Esophagus (tissue), 2 donors: ENCODE data around the gene SLC12A8. TPM values are rescaled to one million over a fixed set of nuclear protein-coding genes. Genes with fewer than 3 reads are reported as not detected.

Experiments used
- H3K27ac ChIP-seq, 2 donors: one replicate each; pipeline ENCODE4 v1.5.1; 2013; ENCODE audit warnings: low read depth in 2 of 2, mild to moderate bottlenecking in 2 of 2, inconsistent platforms in 1 of 2, low read length in 1 of 2, moderate library complexity in 1 of 2
- H3K27me3 ChIP-seq, 2 donors: one replicate each; pipeline ENCODE4 v1.6.1; 2013; ENCODE audit warnings: low read length in 2 of 2, control low read depth in 1 of 2, mild to moderate bottlenecking in 1 of 2; ENCODE audit not compliant: insufficient read depth in 2 of 2, control insufficient read depth in 1 of 2
- H3K36me3 ChIP-seq, 2 donors: one replicate each; pipeline ENCODE4 v1.6.1; 2013; ENCODE audit warnings: low read length in 1 of 2; ENCODE audit not compliant: control insufficient read depth in 2 of 2, insufficient read depth in 2 of 2
- H3K4me1 ChIP-seq, 2 donors: one replicate each; pipeline ENCODE4 v1.6.1; 2013; ENCODE audit warnings: low read length in 1 of 2; ENCODE audit not compliant: control insufficient read depth in 2 of 2, insufficient read depth in 2 of 2
- H3K4me3 ChIP-seq, 2 donors: one replicate each; pipeline ENCODE4 v1.5.1; 2013; ENCODE audit warnings: low read length in 2 of 2, mild to moderate bottlenecking in 2 of 2, low read depth in 1 of 2, moderate library complexity in 1 of 2
- H3K9me3 ChIP-seq, 2 donors: one replicate each; pipeline ENCODE4 v1.6.1; 2013; ENCODE audit warnings: mild to moderate bottlenecking in 2 of 2, low read depth in 1 of 2, low read length in 1 of 2, moderate library complexity in 1 of 2; ENCODE audit not compliant: control insufficient read depth in 2 of 2, insufficient read depth in 1 of 2
- WGBS, 2 donors: extraction: QIAGEN DNeasy Blood & Tissue Kit; methylation state at CpG; one replicate each; pipeline ENCODE4 v1.1.7; 2013; 5-methylcytosine and 5-hydroxymethylcytosine counted together
- polyA plus RNA-seq, 2 donors: library from polyadenylated mRNA; stranded (reverse); fragments of 200-250 nt; gene quantifications; one replicate each; pipeline ENCODE4 v1.2.3, GENCODE V29; 2013
- donor health status: healthy with polysubstance abuse.
- donor health status: Bipolar disorder and iron deficiency.

Gene SLC12A8
- polyA plus RNA-seq, result 1 to 10 TPM; 2.7 TPM

GRCh38 chr3:125212509-125213363 lies at the start of gene SLC12A8:
Gene SLC12A8 (minus strand): TSS chr3:125212748. CDS start chr3:125211349, 1,399 bp downstream.
- Histone ChIP-seq H3K9me3 (no peaks in the 10 kb centered on the region), H3K4me1 (peaks cover 0 to 6% of the 10 kb centered on the region in 2 donors), H3K4me3 (peak within 1 kb of the TSS; percentile 62 to 70), H3K27ac (no peak within 1 kb of the TSS), H3K27me3 (peaks cover 0 to 3% of the 10 kb centered on the region in 2 donors), H3K36me3 (no peaks in the 10 kb centered on the region)
- 8 to 11% methylated on average over 45 to 55 of the region's 55 CpGs for WGBS, 2 donors

- H3K27ac ChIP-seq, result no peak overlapping the region
- H3K27me3 ChIP-seq, result no peaks in the 10 kb centered on the region
- H3K9me3 ChIP-seq, result no peaks in the 10 kb centered on the region
- no peaks in the 10 kb centered on the region for H3K4me1 ChIP-seq
- no peaks in the 10 kb centered on the region for H3K36me3 ChIP-seq
- no peak overlapping the region for H3K4me3 ChIP-seq
- 85 to 88% methylated on average over 1 of the region's 1 CpG for WGBS, 2 donors
Measured at GRCh38 chr3:125262161-125262560, 49.6 kb upstream of the SLC12A8 start.

GRCh38 chr3:125261031-125261430 lies 48.5 kb upstream of the SLC12A8 start:
- H3K4me1 ChIP-seq, result no peaks in the 10 kb centered on the region
- WGBS, 2 donors, result 89 to 92% methylated on average over 1 of the region's 1 CpG
- H3K27ac ChIP-seq, result no peak overlapping the region
- no peaks in the 10 kb centered on the region for H3K9me3 ChIP-seq
- H3K36me3 ChIP-seq, result no peaks in the 10 kb centered on the region
- no peaks in the 10 kb centered on the region for H3K27me3 ChIP-seq
- H3K4me3 ChIP-seq, result no peak overlapping the region

GRCh38 chr3:125260158-125260557 lies 47.6 kb upstream of the SLC12A8 start:
- 98% methylated on average over 2 of the region's 2 CpGs for WGBS, 2 donors
- no peaks in the 10 kb centered on the region for H3K4me1 ChIP-seq
- H3K9me3 ChIP-seq, result no peaks in the 10 kb centered on the region
- H3K27me3 ChIP-seq, result no peaks in the 10 kb centered on the region
- no peaks in the 10 kb centered on the region for H3K36me3 ChIP-seq
- no peak overlapping the region for H3K4me3 ChIP-seq
- no peak overlapping the region for H3K27ac ChIP-seq

GRCh38 chr3:125257536-125257935 lies 45.0 kb upstream of the SLC12A8 start:
- no peaks in the 10 kb centered on the region for H3K9me3 ChIP-seq
- H3K36me3 ChIP-seq, result no peaks in the 10 kb centered on the region
- no peaks in the 10 kb centered on the region for H3K27me3 ChIP-seq
- no peak overlapping the region for H3K4me3 ChIP-seq
- H3K27ac ChIP-seq, result no peak overlapping the region
- no peaks in the 10 kb centered on the region for H3K4me1 ChIP-seq
- 91 to 96% methylated on average over 4 of the region's 4 CpGs for WGBS, 2 donors

- no peak overlapping the region for H3K27ac ChIP-seq
- no peaks in the 10 kb centered on the region for H3K27me3 ChIP-seq
- no peaks in the 10 kb centered on the region for H3K36me3 ChIP-seq
- H3K9me3 ChIP-seq, result no peaks in the 10 kb centered on the region
- H3K4me1 ChIP-seq, result no peaks in the 10 kb centered on the region
- no peak overlapping the region for H3K4me3 ChIP-seq
Measured at GRCh38 chr3:125256675-125257074, 44.1 kb upstream of the SLC12A8 start.

- Histone ChIP-seq H3K36me3 (no peaks in the 10 kb centered on the region), H3K9me3 (no peaks in the 10 kb centered on the region), H3K27ac (no peak overlapping the region), H3K4me3 (no peak overlapping the region), H3K4me1 (no peaks in the 10 kb centered on the region), H3K27me3 (no peaks in the 10 kb centered on the region)
- WGBS, 2 donors, result 93 to 95% methylated on average over 2 of the region's 2 CpGs
Measured at GRCh38 chr3:125250973-125251372, 38.4 kb upstream of the SLC12A8 start.

- H3K9me3 ChIP-seq, result no peaks in the 10 kb centered on the region
- H3K4me1 ChIP-seq, result no peaks in the 10 kb centered on the region
- no peak overlapping the region for H3K4me3 ChIP-seq
- WGBS, 2 donors, result 91 to 100% methylated on average over 1 of the region's 1 CpG
- no peak overlapping the region for H3K27ac ChIP-seq
- H3K36me3 ChIP-seq, result no peaks in the 10 kb centered on the region
- H3K27me3 ChIP-seq, result no peaks in the 10 kb centered on the region
Measured at GRCh38 chr3:125246237-125246636, 33.7 kb upstream of the SLC12A8 start.

- Histone ChIP-seq H3K36me3 (no peaks in the 10 kb centered on the region), H3K27me3 (no peaks in the 10 kb centered on the region)
Measured at GRCh38 chr3:125245521-125245920, 33.0 kb upstream of the SLC12A8 start.

GRCh38 chr3:125240496-125240895 lies 27.9 kb upstream of the SLC12A8 start:
- Histone ChIP-seq H3K27me3 (no peaks in the 10 kb centered on the region), H3K4me3 (no peak overlapping the region), H3K4me1 (no peaks in the 10 kb centered on the region), H3K27ac (no peak overlapping the region), H3K9me3 (no peaks in the 10 kb centered on the region), H3K36me3 (no peaks in the 10 kb centered on the region)
- 63 to 64% methylated on average over 4 of the region's 4 CpGs for WGBS, 2 donors

More at GRCh38 chr3:125245521-125245920, 33.0 kb upstream of the SLC12A8 start:
- no peaks in the 10 kb centered on the region for H3K4me1 ChIP-seq
- no peak overlapping the region for H3K4me3 ChIP-seq
- H3K27ac ChIP-seq, result no peak overlapping the region
- H3K9me3 ChIP-seq, result no peaks in the 10 kb centered on the region
